BJ (cell line): ENCODE results near the gene ALK. TPM values are rescaled to one million over a fixed set of nuclear protein-coding genes. Genes with fewer than 3 reads are reported as not detected.
"Not testable (repeated sequence)": the region's sequence is repeated elsewhere in the genome, so short reads cannot be mapped to it uniquely, and the experiment has no call there.

ENCODE experiments used
- CTCF ChIA-PET: fragments of 350-600 bp; formaldehyde crosslinking; extraction: SDS; loops from one replicate; lab custom pipeline; 2021; ENCODE audit warnings: antibody characterized with exemption, inconsistent platforms; lab: Yijun Ruan, JAX
- POLR2A ChIA-PET: fragments of 300-600 bp; sonication (Branson Sonifier 250); formaldehyde crosslinking; extraction: SDS; loops from one replicate; lab custom pipeline; 2021; ENCODE audit warnings: antibody characterized with exemption; lab: Charles Lee
- DNase-seq: peaks from one replicate; pipeline ENCODE4 v3.0.0-alpha.2; 2011; ENCODE audit warnings: low read depth
- H3K27me3 ChIP-seq: 2 replicates; pipeline ENCODE4 v1.6.0; 2011; ENCODE audit warnings: low read length; ENCODE audit not compliant: control insufficient read depth, insufficient read depth
- H3K36me3 ChIP-seq: 2 replicates; pipeline ENCODE4 v1.5.1; 2011; ENCODE audit warnings: low read length; ENCODE audit not compliant: control insufficient read depth, insufficient read depth
- H3K4me3 ChIP-seq: 2 replicates; pipeline ENCODE4 v1.5.1; 2011; ENCODE audit warnings: low read depth, mild to moderate bottlenecking, control low read depth, low read length
- polyA plus RNA-seq: library from polyadenylated mRNA; depleted of rRNA; stranded (reverse); fragments of >200 nt; gene quantifications from 2 replicates; pipeline ENCODE4 v1.2.3, GENCODE V29; 2011
- TF ChIP-seq, protein P1 (sequence below): IDR thresholded peaks from 2 replicates; pipeline ENCODE4 v1.5.1; 2011; ENCODE audit warnings: low read depth, mild to moderate bottlenecking, control low read depth, inconsistent platforms, low read length, moderate library complexity; ENCODE audit not compliant: insufficient read depth

Gene ALK
- polyA plus RNA-seq, 1 experiment = not detected

GRCh38 chr2:29246383-29247300 is 674.7 kb downstream of the ALK start:
- CTCF ChIA-PET = no interaction called here
- POLR2A ChIA-PET = no interaction called here
- Histone ChIP-seq H3K36me3 (no peaks in the 10 kb centered on the region), H3K4me3 (no peak overlapping the region), H3K27me3 (no peaks in the 10 kb centered on the region)
- TF ChIP-seq, protein P1, sequence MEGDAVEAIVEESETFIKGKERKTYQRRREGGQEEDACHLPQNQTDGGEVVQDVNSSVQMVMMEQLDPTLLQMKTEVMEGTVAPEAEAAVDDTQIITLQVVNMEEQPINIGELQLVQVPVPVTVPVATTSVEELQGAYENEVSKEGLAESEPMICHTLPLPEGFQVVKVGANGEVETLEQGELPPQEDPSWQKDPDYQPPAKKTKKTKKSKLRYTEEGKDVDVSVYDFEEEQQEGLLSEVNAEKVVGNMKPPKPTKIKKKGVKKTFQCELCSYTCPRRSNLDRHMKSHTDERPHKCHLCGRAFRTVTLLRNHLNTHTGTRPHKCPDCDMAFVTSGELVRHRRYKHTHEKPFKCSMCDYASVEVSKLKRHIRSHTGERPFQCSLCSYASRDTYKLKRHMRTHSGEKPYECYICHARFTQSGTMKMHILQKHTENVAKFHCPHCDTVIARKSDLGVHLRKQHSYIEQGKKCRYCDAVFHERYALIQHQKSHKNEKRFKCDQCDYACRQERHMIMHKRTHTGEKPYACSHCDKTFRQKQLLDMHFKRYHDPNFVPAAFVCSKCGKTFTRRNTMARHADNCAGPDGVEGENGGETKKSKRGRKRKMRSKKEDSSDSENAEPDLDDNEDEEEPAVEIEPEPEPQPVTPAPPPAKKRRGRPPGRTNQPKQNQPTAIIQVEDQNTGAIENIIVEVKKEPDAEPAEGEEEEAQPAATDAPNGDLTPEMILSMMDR = no peak
- no peak for DNase-seq

DNA sequence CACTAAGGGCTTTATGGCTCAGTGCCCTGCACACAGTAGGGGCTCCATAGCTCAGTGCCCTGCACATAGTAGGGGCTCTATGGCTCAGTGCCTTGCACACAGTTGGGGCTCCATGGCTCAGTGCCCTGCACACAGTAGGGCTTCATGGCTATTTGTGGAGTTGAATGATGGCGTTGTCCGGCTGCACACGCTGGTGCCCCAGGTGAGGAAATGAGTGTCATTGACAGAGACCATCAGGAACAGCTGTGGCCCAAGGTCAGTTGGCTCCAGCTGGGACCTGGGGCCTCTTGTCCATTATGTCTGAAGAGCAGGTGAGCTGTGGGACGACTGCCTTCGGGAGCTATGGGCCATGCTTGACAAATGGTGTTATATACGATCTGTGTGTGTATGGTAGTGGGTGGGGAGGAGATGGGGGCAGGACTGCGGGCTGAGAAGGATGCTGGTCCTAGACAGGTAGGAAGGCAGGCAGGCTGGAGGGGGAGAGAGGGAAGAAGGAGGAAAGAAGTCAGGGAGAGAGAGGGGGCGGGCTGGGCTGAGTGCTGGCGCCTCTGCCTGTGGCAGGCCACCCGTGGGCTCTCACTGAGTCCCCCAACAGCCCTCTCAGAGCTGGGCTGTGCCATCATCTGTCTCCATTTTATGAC is 675.5 kb downstream of the ALK start:
- CTCF ChIA-PET = no interaction called here
- TF ChIP-seq, protein P1 = no peak

GRCh38 chr2:29245035-29245741 is 676.2 kb downstream of the ALK start:
- H3K4me3 ChIP-seq, CTCF ChIA-PET, H3K36me3 ChIP-seq, POLR2A ChIA-PET, H3K27me3 ChIP-seq, DNase-seq: not testable (repeated sequence)

More for the DNA sequence above, 675.5 kb downstream of the ALK start:
- POLR2A ChIA-PET = no interaction called here
- no peak overlapping the region for H3K4me3 ChIP-seq
- no peaks in the 10 kb centered on the region for H3K36me3 ChIP-seq
- H3K27me3 ChIP-seq = no peaks in the 10 kb centered on the region
- no peak for DNase-seq

- CTCF ChIA-PET = no interaction called here
- POLR2A ChIA-PET = no interaction called here
- H3K4me3 ChIP-seq = no peak overlapping the region
- TF ChIP-seq, protein P1 = no peak
- no peak for DNase-seq
- H3K27me3 ChIP-seq = no peaks in the 10 kb centered on the region; the same call in 1 of the 2 replicates
- no peaks in the 10 kb centered on the region for H3K36me3 ChIP-seq
Measured at GRCh38 chr2:29242621-29243375, 678.6 kb downstream of the ALK start.

GRCh38 chr2:29241955-29242565 is 679.3 kb downstream of the ALK start:
- H3K27me3 ChIP-seq = peaks cover 2% of the 10 kb centered on the region
- DNase-seq = no peak
- CTCF ChIA-PET = no interaction called here
- POLR2A ChIA-PET = no interaction called here
- H3K36me3 ChIP-seq = no peaks in the 10 kb centered on the region
- TF ChIP-seq, protein P1 = no peak
- no peak overlapping the region for H3K4me3 ChIP-seq
